Measurements from ENCODE around the gene SLC22A1.

Gene SLC22A1

GRCh38 chr6:160079686-160080043 is 42.0 kb upstream of the SLC22A1 start:
- DNase-seq (ENCODE audit: low read depth in 2 of 2), result no peak
- no peak for TF ChIP-seq CTCF (IDR thresholded peaks at IDR 0.05; ENCODE audit: low read depth, low read length)
- H3K4me3 ChIP-seq (replicated peaks in 1 of 2; ENCODE audit: low read depth in 2 of 2, low read length in 2 of 2), result no peak overlapping the region

GRCh38 chr6:160080097-160080496 is 41.5 kb upstream of the SLC22A1 start:
- no peak overlapping the region for H3K4me3 ChIP-seq (replicated peaks in 1 of 2; ENCODE audit: low read depth in 2 of 2, low read length in 2 of 2)
- DNase-seq (ENCODE audit: low read depth in 2 of 2), result no peak
- TF ChIP-seq CTCF (IDR thresholded peaks at IDR 0.05; ENCODE audit: low read depth, low read length), result no peak

- TF ChIP-seq CTCF (IDR thresholded peaks at IDR 0.05; ENCODE audit: low read depth, low read length), result no peak
- H3K4me3 ChIP-seq (replicated peaks in 1 of 2; ENCODE audit: low read depth in 2 of 2, low read length in 2 of 2), result no peak overlapping the region
- no peak for DNase-seq (ENCODE audit: low read depth in 2 of 2)
Observed at GRCh38 chr6:160081398-160081797, 40.2 kb upstream of the SLC22A1 start.

- DNase-seq (ENCODE audit: low read depth in 2 of 2), result no peak
- H3K4me3 ChIP-seq (replicated peaks in 1 of 2; ENCODE audit: low read depth in 2 of 2, low read length in 2 of 2), result no peak overlapping the region
- TF ChIP-seq CTCF (IDR thresholded peaks at IDR 0.05; ENCODE audit: low read depth, low read length), result no peak
Observed at GRCh38 chr6:160082627-160083026, 39.0 kb upstream of the SLC22A1 start.

GRCh38 chr6:160084198-160084776 is 37.3 kb upstream of the SLC22A1 start:
- no peak for TF ChIP-seq CTCF (IDR thresholded peaks at IDR 0.05; ENCODE audit: low read depth, low read length)
- no peak overlapping the region for H3K4me3 ChIP-seq (replicated peaks in 1 of 2; ENCODE audit: low read depth in 2 of 2, low read length in 2 of 2)
- DNase-seq (ENCODE audit: low read depth in 2 of 2), result no peak

GRCh38 chr6:160085226-160085625 is 36.4 kb upstream of the SLC22A1 start:
- H3K4me3 ChIP-seq (replicated peaks in 1 of 2; ENCODE audit: low read depth in 2 of 2, low read length in 2 of 2), result no peak overlapping the region
- TF ChIP-seq CTCF (IDR thresholded peaks at IDR 0.05; ENCODE audit: low read depth, low read length), result no peak
- DNase-seq (ENCODE audit: low read depth in 2 of 2), result no peak

All from cardiac fibroblast (primary cell).